A549 treated with AZD9567 at 1 μM for 4 hours (cell line): ENCODE results near the gene ZBTB9. TPM values are rescaled to one million over a fixed set of nuclear protein-coding genes. Genes with fewer than 3 reads are reported as not detected.

ENCODE experiments used
- total RNA-seq: library from RNA; stranded (reverse); fragments of 200-300 nt; extraction: Qiagen RNA extraction; gene quantifications from 5 replicates; pipeline ENCODE4 v1.2.3, GENCODE V29; 2022; ENCODE audit not compliant: insufficient read depth

ZBTB9 gene
- total RNA-seq: 12.0 to 26.4 TPM (median 12.9 TPM) in 5 replicates

DNA sequence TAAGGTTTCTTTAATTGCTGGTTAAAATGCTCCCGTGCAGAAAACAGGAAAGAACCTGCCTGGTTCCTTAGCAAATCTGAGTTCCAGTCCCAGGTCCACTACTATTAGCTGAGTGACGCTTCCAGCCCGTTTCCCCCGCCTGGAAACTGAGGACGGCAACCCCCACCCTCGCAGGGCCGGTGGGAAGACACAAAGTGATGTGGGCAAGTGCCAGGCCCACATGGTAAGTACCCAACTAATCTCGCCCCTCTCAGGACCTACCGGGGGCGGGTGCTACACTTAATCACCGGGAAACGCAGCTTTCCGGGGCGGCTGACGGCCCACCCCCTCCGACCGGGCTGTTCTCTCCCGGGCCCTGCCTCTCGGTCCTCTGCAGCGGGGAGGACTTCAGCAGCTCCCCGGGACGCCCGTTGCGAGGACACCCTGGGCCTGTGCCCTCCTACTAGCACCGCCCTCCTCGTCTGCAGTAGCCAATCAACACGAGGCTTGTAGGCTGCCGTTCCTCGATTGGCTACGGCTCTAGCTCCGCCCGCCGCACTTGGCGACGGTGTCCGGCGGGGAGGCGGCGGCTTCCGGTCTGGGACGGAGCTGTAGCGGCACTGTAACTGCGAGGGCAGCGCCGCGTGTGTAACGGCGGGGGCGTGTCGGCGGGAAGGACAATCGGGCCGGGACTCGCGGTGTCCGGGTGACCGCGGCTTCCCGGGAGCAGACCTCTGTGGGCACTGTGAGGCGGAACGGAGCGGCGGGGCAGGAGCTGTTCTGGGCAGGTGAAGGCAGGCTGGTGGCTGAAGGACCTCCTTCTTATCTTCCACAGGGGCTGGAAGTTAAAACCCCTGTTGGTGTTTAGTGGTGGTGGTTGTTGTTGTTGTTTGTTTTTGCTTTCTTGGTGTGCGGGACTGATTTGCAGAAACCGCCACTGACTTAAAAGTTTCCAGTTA, at the start of gene ZBTB9:
TSS of gene ZBTB9 (plus strand) at position 568 of the 938 bp plus-strand sequence. CDS start 525 bp downstream, outside the sequence.

DNA sequence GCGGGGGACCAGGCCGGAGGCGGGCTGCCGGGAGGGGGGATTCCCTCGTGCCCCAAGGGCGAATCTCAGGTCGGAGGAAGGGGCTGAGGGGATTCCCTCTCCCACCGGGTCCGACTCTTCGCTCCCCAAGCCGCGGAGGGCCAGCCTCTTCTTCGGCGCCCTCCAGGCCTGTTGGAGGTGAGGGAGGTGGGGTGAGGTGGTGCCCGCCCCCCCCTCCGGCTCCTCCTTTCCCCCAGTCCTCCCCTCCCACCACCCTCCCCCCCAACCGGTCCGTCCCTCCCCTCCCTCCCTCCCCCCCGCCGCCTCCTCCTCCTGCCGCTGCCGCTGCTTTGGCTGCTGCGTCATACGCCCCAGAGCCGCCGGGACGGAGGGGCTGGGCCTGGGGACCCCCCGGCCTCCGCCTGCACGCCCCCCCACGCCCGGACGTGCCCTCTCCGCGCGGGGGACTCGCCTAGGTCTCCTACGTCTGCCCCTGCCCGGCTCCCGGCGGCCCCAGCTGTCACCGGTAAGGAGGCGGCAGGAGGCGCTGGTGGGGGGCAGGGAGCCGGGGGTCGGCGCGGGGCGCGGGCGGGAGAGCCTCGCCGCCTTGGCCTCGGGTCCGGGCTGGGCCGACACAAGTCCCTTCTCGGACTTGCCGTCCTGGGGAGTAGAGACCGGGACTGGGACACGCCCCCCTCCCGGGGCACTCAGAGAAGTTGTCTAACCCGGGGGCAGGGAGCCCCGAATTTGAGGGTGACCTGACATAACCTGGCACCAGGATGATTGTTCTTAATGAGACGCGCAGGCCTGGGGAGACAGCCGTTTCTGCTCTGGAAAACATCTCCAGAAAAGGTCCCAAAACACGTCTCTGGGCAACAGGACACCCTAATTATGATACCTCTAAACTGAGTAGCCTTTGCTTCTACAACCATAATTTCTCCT, 43.4 kb upstream of the ZBTB9 start, which contains the start of gene PHF1:
TSS of gene PHF1 (plus strand) at position 304 of the 921 bp plus-strand sequence. CDS start 1,250 bp downstream, outside the sequence.

DNA sequence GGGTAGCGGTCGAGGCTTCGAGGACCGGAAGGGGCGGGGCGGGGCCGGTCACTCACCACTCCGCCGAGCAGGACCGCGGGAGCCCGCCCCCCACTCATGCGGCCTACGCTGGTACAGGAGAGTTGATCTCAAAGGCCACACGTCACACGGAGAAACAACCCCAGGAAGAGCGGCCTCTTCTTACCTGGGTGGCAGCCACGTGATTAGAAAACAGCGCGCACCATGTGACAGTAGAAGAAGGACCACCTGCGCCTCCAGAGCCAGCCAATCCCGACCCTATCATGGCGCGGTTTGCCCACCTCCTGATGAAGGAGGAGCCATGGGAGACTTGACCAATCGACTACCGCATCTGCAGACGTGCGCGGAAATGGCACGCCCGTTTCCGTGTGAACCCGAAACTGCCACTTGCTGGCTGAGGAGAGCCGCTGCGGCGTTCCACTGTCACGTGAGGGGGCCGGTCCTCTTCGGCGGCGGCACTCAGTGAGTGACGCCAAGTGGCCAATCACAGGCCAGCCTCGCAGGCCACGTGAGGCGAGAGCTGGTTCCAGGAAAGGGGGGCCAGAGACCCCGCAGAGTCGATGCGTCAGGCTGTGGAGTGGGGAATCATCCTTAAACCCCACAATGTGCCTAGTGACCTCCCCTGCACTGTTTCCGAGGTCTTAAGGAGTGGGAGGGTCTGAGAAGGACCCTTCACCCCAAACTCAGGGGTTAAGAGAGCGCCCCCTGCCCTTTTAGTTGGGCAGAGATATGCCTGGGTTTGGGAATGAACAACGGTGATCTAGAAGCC, 36.3 kb upstream of the ZBTB9 start, which contains the start of gene CUTA:
TSS of gene CUTA (minus strand) at position 205 of the 787 bp plus-strand sequence. CDS start at position 98, 107 bp downstream.

GRCh38 chr6:33419580-33420490, 34.5 kb upstream of the ZBTB9 start, which contains the start of gene SYNGAP1:
Gene SYNGAP1, plus strand, starts transcription at chr6:33420065. Its CDS starts 200 bp downstream, at chr6:33420265.

Other genes starting within 250 kb of the ZBTB9 start
- 10.8 to 16.7 TPM (median 15.0 TPM) in 5 replicates for gene HSD17B8, start 249.9 kb upstream of the ZBTB9 start, total RNA-seq
- 15.2 to 26.0 TPM (median 25.6 TPM) in 5 replicates for gene RING1, start 246.1 kb upstream of the ZBTB9 start, total RNA-seq
- 15.0 to 20.1 TPM (median 16.3 TPM) in 5 replicates for gene VPS52, start 182.7 kb upstream of the ZBTB9 start, total RNA-seq
- gene RPS18, start 182.5 kb upstream of the ZBTB9 start, total RNA-seq: 1,729 to 2,702 TPM (median 2,628 TPM) in 5 replicates
- gene B3GALT4, start 177.5 kb upstream of the ZBTB9 start, total RNA-seq: 0.46 to 0.59 TPM (median 0.54 TPM) in 4 of 5 replicates, not detected in the other
- 47.5 to 58.2 TPM (median 55.0 TPM) in 5 replicates for gene WDR46, start 165.3 kb upstream of the ZBTB9 start, total RNA-seq
- gene PFDN6, start 165.0 kb upstream of the ZBTB9 start, total RNA-seq: 98.9 to 131 TPM (median 107 TPM) in 5 replicates
- 11.4 to 13.9 TPM (median 11.8 TPM) in 5 replicates for gene RGL2, start 155.6 kb upstream of the ZBTB9 start, total RNA-seq
- gene TAPBP, start 140.5 kb upstream of the ZBTB9 start, total RNA-seq: 28.4 to 44.0 TPM (median 33.9 TPM) in 5 replicates
- gene ZBTB22, start 136.8 kb upstream of the ZBTB9 start, total RNA-seq: 1.5 to 3.7 TPM (median 3.5 TPM) in 5 replicates
- 31.5 to 37.6 TPM (median 34.9 TPM) in 5 replicates for gene DAXX, start 131.6 kb upstream of the ZBTB9 start, total RNA-seq
- gene KIFC1, start 62.8 kb upstream of the ZBTB9 start, total RNA-seq: 43.3 to 46.6 TPM (median 43.8 TPM) in 5 replicates
- 13.7 to 17.4 TPM (median 16.2 TPM) in 5 replicates for gene PHF1, start 43.6 kb upstream of the ZBTB9 start, total RNA-seq
- 136 to 221 TPM (median 194 TPM) in 5 replicates for gene CUTA, start 36.5 kb upstream of the ZBTB9 start, total RNA-seq
- 3.1 to 5.6 TPM (median 4.3 TPM) in 5 replicates for gene SYNGAP1, start 34.5 kb upstream of the ZBTB9 start, total RNA-seq
- 40.6 to 43.9 TPM (median 42.3 TPM) in 5 replicates for gene BAK1, start 125.7 kb downstream of the ZBTB9 start, total RNA-seq
- gene ITPR3, start 166.7 kb downstream of the ZBTB9 start, total RNA-seq: 31.5 to 47.5 TPM (median 43.1 TPM) in 5 replicates